ENCODE data around the gene AMT. TPM values are rescaled to one million over a fixed set of nuclear protein-coding genes. Genes with fewer than 3 reads are reported as not detected.

Gene AMT
- polyA plus RNA-seq, 1 donor (not counting 4 experiments of a cell fraction or from before 2014, with no cell fraction given): 7.1 TPM

- no peak for DNase-seq (ENCODE audit: low read depth, low spot score)
- Histone ChIP-seq H3K36me3 (ENCODE audit: control insufficient read depth in 2 of 2, extremely low read depth in 1 of 2, insufficient read depth in 2 of 2, low read length in 2 of 2) (no peaks in the 10 kb centered on the region), H3K4me3 (ENCODE audit: control insufficient read depth in 2 of 3, extremely low read depth in 1 of 3, insufficient read depth in 2 of 3, low read depth in 1 of 3, low read length in 3 of 3) (no peak overlapping the region), H3K4me2 (ENCODE audit: control insufficient read depth, extremely low read depth, insufficient read depth, low read depth, low read length) (no peak overlapping the region), H2AFZ (ENCODE audit: control insufficient read depth, low read length) (no peak overlapping the region), H3K4me1 (ENCODE audit: control insufficient read depth, extremely low read depth, insufficient read depth, low read length) (peaks cover 11% of the 10 kb centered on the region), H3K27me3 (ENCODE audit: control insufficient read depth, extremely low read depth, insufficient read depth, low read length) (no peaks in the 10 kb centered on the region), H3K79me2 (ENCODE audit: control insufficient read depth, insufficient read depth, low read length) (no peaks in the 10 kb centered on the region), H4K20me1 (ENCODE audit: control insufficient read depth, extremely low read depth, insufficient read depth, low read length) (no peaks in the 10 kb centered on the region), H3K27ac (ENCODE audit: control insufficient read depth, insufficient read depth, low read length) (no peak overlapping the region), H3K9me1 (ENCODE audit: control insufficient read depth, extremely low read depth, insufficient read depth, low read length) (no peaks in the 10 kb centered on the region), H3K9me3 (ENCODE audit: control insufficient read depth, low read depth, low read length) (no peaks in the 10 kb centered on the region), H3K9ac (ENCODE audit: control insufficient read depth, extremely low read depth, insufficient read depth, low read length) (no peak overlapping the region)
- no peak for FAIRE-seq
- dilution Hi-C loops (cut with MboI; ENCODE audit: extremely low pct_ligation_motif_present, low sequenced_read_pairs): no loop called here
- TF ChIP-seq EZH2 (IDR thresholded peaks at IDR 0.05; ENCODE audit: low read length): no peak
- TF ChIP-seq, protein P1, sequence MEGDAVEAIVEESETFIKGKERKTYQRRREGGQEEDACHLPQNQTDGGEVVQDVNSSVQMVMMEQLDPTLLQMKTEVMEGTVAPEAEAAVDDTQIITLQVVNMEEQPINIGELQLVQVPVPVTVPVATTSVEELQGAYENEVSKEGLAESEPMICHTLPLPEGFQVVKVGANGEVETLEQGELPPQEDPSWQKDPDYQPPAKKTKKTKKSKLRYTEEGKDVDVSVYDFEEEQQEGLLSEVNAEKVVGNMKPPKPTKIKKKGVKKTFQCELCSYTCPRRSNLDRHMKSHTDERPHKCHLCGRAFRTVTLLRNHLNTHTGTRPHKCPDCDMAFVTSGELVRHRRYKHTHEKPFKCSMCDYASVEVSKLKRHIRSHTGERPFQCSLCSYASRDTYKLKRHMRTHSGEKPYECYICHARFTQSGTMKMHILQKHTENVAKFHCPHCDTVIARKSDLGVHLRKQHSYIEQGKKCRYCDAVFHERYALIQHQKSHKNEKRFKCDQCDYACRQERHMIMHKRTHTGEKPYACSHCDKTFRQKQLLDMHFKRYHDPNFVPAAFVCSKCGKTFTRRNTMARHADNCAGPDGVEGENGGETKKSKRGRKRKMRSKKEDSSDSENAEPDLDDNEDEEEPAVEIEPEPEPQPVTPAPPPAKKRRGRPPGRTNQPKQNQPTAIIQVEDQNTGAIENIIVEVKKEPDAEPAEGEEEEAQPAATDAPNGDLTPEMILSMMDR (optimal IDR thresholded peaks at IDR 0.05 in 1 of 3, IDR thresholded peaks at IDR 0.05 in 1 of 3, conservative IDR thresholded peaks at IDR 0.05 in 1 of 3; ENCODE audit: extremely low read depth in 1 of 3, insufficient read depth in 2 of 3, low read length in 3 of 3): peak; percentile 17 to 58 (median 27)
These were observed 32.2 kb upstream of the AMT start for GRCh38 chr3:49454458-49454857.

- TF ChIP-seq, protein P1 (optimal IDR thresholded peaks at IDR 0.05 in 1 of 3, IDR thresholded peaks at IDR 0.05 in 1 of 3, conservative IDR thresholded peaks at IDR 0.05 in 1 of 3; ENCODE audit: extremely low read depth in 1 of 3, insufficient read depth in 2 of 3, low read length in 3 of 3): no peak
- no peak for TF ChIP-seq EZH2 (IDR thresholded peaks at IDR 0.05; ENCODE audit: low read length)
- Histone ChIP-seq H3K4me2 (ENCODE audit: control insufficient read depth, extremely low read depth, insufficient read depth, low read depth, low read length) (no peak overlapping the region), H4K20me1 (ENCODE audit: control insufficient read depth, extremely low read depth, insufficient read depth, low read length) (no peaks in the 10 kb centered on the region), H3K27me3 (ENCODE audit: control insufficient read depth, extremely low read depth, insufficient read depth, low read length) (no peaks in the 10 kb centered on the region), H3K4me1 (ENCODE audit: control insufficient read depth, extremely low read depth, insufficient read depth, low read length) (peaks cover 14% of the 10 kb centered on the region), H3K27ac (ENCODE audit: control insufficient read depth, insufficient read depth, low read length) (no peak overlapping the region), H3K9ac (ENCODE audit: control insufficient read depth, extremely low read depth, insufficient read depth, low read length) (no peak overlapping the region), H2AFZ (ENCODE audit: control insufficient read depth, low read length) (no peak overlapping the region), H3K9me1 (ENCODE audit: control insufficient read depth, extremely low read depth, insufficient read depth, low read length) (no peaks in the 10 kb centered on the region), H3K79me2 (ENCODE audit: control insufficient read depth, insufficient read depth, low read length) (no peaks in the 10 kb centered on the region), H3K36me3 (ENCODE audit: control insufficient read depth in 2 of 2, extremely low read depth in 1 of 2, insufficient read depth in 2 of 2, low read length in 2 of 2) (no peaks in the 10 kb centered on the region), H3K9me3 (ENCODE audit: control insufficient read depth, low read depth, low read length) (no peaks in the 10 kb centered on the region), H3K4me3 (ENCODE audit: control insufficient read depth in 2 of 3, extremely low read depth in 1 of 3, insufficient read depth in 2 of 3, low read depth in 1 of 3, low read length in 3 of 3) (no peak overlapping the region)
- no peak for FAIRE-seq
- dilution Hi-C loops (cut with MboI; ENCODE audit: extremely low pct_ligation_motif_present, low sequenced_read_pairs): no loop called here
- no peak for DNase-seq (ENCODE audit: low read depth, low spot score)
These were observed 31.3 kb upstream of the AMT start for GRCh38 chr3:49453621-49454020.

Data from keratinocyte (primary cell).